Measurements from ENCODE around the gene NAT8L. TPM values are rescaled to one million over a fixed set of nuclear protein-coding genes. Genes with fewer than 3 reads are reported as not detected.
"Not testable (repeated sequence)": the region's sequence is repeated elsewhere in the genome, so short reads cannot be mapped to it uniquely, and the experiment has no call there.

The NAT8L gene
- total and polyA plus RNA-seq, 2 experiments from 2014 or later: 1.5 to 2.7 TPM

DNA sequence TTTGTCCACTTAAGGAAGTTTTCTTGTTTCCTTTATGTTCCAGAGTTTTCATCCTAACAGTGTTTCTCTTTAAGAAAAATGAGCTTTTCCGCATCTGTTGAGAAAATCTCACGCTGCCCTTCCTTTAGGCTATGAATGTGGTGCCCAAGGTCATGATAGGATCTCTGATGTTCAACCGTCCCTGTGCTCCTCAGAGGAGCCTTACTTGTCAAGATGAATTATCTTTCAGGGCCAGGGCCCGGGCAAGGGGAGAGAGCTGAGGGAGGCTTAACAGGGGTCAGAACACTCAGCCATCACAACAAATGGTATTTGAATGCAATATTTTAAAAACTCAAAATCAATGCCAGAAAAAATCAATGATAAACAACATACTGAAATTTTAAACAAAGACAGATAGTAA, 44.1 kb upstream of the NAT8L start:
- H3K4me2 ChIP-seq: no peak overlapping the region
- H3K4me3 ChIP-seq: no peak overlapping the region
- H3K36me3 ChIP-seq (replicated peaks; ENCODE audit: insufficient read depth, low read depth): no peaks in the 10 kb centered on the region
- 71% methylated on average over 4 of the region's 4 CpGs for WGBS (ENCODE audit: low lambda C conversion rate, missing lambda C conversion rate)
- no peaks in the 10 kb centered on the region for H3K9me3 ChIP-seq (ENCODE audit: low read depth)
- no peak overlapping the region for H2AFZ ChIP-seq
- peaks cover 6% of the 10 kb centered on the region for H3K4me1 ChIP-seq (ENCODE audit: insufficient read depth)
- H3K79me2 ChIP-seq: no peaks in the 10 kb centered on the region
- H3K9me2 ChIP-seq (replicated peaks; ENCODE audit: insufficient read depth): no peaks in the 10 kb centered on the region
- no peaks in the 10 kb centered on the region for H4K20me1 ChIP-seq (ENCODE audit: insufficient read depth, poor library complexity, severe bottlenecking)
- H3K27ac ChIP-seq: no peak overlapping the region
- no peak for DNase-seq (ENCODE audit: low spot score)
- no peaks in the 10 kb centered on the region for H3K27me3 ChIP-seq
- TF ChIP-seq, protein P1, sequence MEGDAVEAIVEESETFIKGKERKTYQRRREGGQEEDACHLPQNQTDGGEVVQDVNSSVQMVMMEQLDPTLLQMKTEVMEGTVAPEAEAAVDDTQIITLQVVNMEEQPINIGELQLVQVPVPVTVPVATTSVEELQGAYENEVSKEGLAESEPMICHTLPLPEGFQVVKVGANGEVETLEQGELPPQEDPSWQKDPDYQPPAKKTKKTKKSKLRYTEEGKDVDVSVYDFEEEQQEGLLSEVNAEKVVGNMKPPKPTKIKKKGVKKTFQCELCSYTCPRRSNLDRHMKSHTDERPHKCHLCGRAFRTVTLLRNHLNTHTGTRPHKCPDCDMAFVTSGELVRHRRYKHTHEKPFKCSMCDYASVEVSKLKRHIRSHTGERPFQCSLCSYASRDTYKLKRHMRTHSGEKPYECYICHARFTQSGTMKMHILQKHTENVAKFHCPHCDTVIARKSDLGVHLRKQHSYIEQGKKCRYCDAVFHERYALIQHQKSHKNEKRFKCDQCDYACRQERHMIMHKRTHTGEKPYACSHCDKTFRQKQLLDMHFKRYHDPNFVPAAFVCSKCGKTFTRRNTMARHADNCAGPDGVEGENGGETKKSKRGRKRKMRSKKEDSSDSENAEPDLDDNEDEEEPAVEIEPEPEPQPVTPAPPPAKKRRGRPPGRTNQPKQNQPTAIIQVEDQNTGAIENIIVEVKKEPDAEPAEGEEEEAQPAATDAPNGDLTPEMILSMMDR (IDR thresholded peaks at IDR 0.05; ENCODE audit: poor library complexity): no peak
- no peak for TF ChIP-seq EZH2phosphoT487 (IDR thresholded peaks at IDR 0.05; ENCODE audit: low read depth, severe bottlenecking, unreplicated experiment)
- no peak for TF ChIP-seq EZH2 (IDR thresholded peaks at IDR 0.05; ENCODE audit: borderline replicate concordance)

DNA sequence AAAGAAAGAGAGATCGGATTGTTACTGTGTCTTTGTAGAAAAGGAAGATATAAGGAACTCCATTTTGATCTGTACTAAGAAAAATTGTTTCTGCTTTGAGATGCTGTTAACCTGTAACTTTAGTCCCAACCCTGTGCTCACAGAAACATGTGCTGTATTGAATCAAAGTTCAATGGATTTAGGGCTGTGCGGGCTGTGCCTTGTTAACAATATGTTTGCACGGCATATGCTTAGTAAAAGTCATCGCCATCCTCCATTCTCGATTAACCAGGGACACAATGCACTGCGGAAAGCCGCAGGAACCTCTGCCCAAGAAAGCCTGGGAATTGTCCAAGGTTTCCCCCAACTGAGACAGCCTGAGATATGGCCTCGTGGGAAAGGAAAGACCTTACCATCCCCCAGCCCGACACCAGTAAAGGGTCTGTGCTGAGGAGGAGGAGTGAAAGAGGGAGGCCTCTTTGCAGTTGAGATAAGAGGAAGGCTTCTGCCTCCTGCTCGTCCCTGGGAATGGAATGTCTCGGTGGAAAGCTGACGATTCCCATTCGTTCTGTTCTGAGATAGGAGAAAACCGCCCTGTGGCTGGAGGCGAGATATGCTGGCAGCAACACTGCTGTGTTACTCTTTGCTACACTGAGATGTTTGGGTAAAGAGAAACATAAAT, 37.6 kb upstream of the NAT8L start:
- DNase-seq (ENCODE audit: low spot score): peak; percentile 62
- peak overlapping the region; percentile 89 for H3K27ac ChIP-seq
- not testable (repeated sequence) for H3K9me2 ChIP-seq (replicated peaks; ENCODE audit: insufficient read depth); H3K9me3 ChIP-seq (ENCODE audit: low read depth); H3K79me2 ChIP-seq; H3K36me3 ChIP-seq (replicated peaks; ENCODE audit: insufficient read depth, low read depth); H4K20me1 ChIP-seq (ENCODE audit: insufficient read depth, poor library complexity, severe bottlenecking); H3K27me3 ChIP-seq; H3K4me3 ChIP-seq
- peak overlapping the region; percentile 38 for H2AFZ ChIP-seq
- peak overlapping the region; percentile 68 for H3K4me2 ChIP-seq
- H3K4me1 ChIP-seq (ENCODE audit: insufficient read depth): peaks cover 14% of the 10 kb centered on the region
- 10% methylated on average over 15 of the region's 15 CpGs for WGBS (ENCODE audit: low lambda C conversion rate, missing lambda C conversion rate)

DNA sequence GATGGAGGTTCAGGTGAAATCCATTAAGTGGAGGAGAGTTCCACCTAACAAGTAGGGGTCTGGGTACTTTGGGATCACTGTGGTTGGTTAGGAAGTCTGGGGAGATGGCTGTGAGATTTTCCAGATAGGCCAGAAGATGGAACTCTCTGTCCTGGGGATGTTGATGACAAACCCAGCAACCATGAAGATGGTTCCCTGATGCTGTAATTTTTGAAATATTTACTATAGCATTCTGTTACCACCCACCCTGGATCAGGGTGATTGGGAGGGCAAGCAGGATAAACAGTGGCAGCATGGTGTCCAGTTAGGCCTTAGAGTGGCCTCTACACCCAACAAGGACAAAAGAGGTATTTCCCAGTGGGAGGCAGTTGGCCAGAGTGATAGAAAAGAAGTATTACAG, 34.4 kb upstream of the NAT8L start:
- Histone ChIP-seq H3K4me3 (no peak overlapping the region), H3K27me3 (no peaks in the 10 kb centered on the region), H3K4me2 (no peak overlapping the region), H2AFZ (no peak overlapping the region), H3K36me3 (replicated peaks; ENCODE audit: insufficient read depth, low read depth) (no peaks in the 10 kb centered on the region), H3K9me2 (replicated peaks; ENCODE audit: insufficient read depth) (no peaks in the 10 kb centered on the region), H3K79me2 (no peaks in the 10 kb centered on the region), H3K9me3 (ENCODE audit: low read depth) (no peaks in the 10 kb centered on the region), H4K20me1 (ENCODE audit: insufficient read depth, poor library complexity, severe bottlenecking) (no peaks in the 10 kb centered on the region), H3K4me1 (ENCODE audit: insufficient read depth) (peaks cover 14% of the 10 kb centered on the region), H3K27ac (no peak overlapping the region)
- no peak for DNase-seq (ENCODE audit: low spot score)
- TF ChIP-seq, protein P1 (IDR thresholded peaks at IDR 0.05; ENCODE audit: poor library complexity): no peak
- TF ChIP-seq EZH2 (IDR thresholded peaks at IDR 0.05; ENCODE audit: borderline replicate concordance): no peak

DNA sequence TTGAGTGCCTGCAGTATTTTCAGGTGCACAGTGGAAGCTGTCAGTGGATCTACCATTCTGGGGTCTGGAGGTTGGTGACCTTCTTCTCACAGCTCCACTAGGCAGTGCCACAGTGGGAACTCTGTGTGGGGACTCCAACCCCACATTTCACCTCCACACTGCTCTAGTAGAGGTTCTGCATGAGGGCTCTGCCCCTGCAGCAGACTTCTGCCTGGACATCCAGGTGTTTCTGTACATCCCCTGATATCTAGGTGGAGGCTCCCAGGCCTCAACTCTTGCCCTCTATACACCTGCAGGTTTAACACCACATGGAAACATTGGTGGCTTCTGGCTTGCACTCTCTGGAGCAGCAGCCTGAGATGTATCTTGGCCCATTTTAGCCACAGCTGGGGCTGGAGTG, 33.3 kb upstream of the NAT8L start:
- Histone ChIP-seq H4K20me1 (ENCODE audit: insufficient read depth, poor library complexity, severe bottlenecking) (no peaks in the 10 kb centered on the region), H3K79me2 (no peaks in the 10 kb centered on the region), H3K9me2 (replicated peaks; ENCODE audit: insufficient read depth) (no peaks in the 10 kb centered on the region), H3K4me2 (no peak overlapping the region), H3K27me3 (no peaks in the 10 kb centered on the region), H3K4me3 (no peak overlapping the region), H3K4me1 (ENCODE audit: insufficient read depth) (peaks cover 13% of the 10 kb centered on the region), H3K36me3 (replicated peaks; ENCODE audit: insufficient read depth, low read depth) (no peaks in the 10 kb centered on the region), H3K27ac (no peak overlapping the region), H2AFZ (no peak overlapping the region), H3K9me3 (ENCODE audit: low read depth) (no peaks in the 10 kb centered on the region)
- TF ChIP-seq EZH2phosphoT487 (IDR thresholded peaks at IDR 0.05; ENCODE audit: low read depth, severe bottlenecking, unreplicated experiment) (no peak), EZH2 (IDR thresholded peaks at IDR 0.05; ENCODE audit: borderline replicate concordance) (no peak)
- TF ChIP-seq, protein P1 (IDR thresholded peaks at IDR 0.05; ENCODE audit: poor library complexity): no peak
- no peak for DNase-seq (ENCODE audit: low spot score)

DNA sequence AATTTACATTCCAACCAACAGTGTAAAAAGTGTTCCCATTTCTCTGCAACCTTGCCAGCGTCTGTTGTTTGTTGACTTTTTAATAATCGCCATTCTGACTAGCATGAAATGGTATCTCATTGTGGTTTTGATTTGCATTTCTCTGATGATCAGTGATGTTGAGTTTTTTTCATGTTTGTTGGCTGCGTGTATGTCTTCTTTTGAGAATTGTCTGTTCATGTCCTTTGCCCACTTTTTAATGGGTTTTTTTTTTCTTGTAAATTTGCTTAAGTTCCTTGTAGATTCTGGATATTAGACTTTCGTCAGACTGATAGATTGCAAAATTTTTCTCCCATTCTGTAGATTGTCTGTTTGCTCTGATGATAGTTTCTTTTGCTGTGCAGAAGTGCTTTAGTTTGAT, 32.0 kb upstream of the NAT8L start:
- H3K36me3 ChIP-seq (replicated peaks; ENCODE audit: insufficient read depth, low read depth); H3K27me3 ChIP-seq; H3K4me3 ChIP-seq; H3K9me2 ChIP-seq (replicated peaks; ENCODE audit: insufficient read depth); H4K20me1 ChIP-seq (ENCODE audit: insufficient read depth, poor library complexity, severe bottlenecking); H2AFZ ChIP-seq; H3K79me2 ChIP-seq; H3K9me3 ChIP-seq (ENCODE audit: low read depth); H3K4me2 ChIP-seq; DNase-seq (ENCODE audit: low spot score); H3K27ac ChIP-seq; H3K4me1 ChIP-seq (ENCODE audit: insufficient read depth): not testable (repeated sequence)
- WGBS (ENCODE audit: low lambda C conversion rate, missing lambda C conversion rate): 85% methylated on average over 4 of the region's 4 CpGs

DNA sequence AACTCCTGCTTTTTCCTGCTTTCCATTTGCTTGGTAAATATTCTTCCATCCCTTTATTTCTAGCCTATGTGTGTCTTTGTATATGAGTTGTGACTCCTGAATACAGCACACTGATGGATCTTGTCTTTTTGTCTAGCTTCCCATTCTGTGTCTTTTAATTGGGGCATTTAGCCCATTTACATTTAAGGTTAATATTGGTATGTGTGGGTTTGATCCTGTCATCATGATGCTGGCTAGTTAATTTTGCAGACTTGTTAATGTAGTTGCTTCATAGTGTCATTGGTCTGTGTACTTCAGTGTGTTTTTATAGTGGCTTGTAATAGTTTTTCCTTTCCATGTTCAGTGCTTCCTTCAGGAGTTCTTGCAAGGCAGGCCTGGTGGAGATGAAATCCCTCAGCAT, 28.0 kb upstream of the NAT8L start:
- not testable (repeated sequence) for H4K20me1 ChIP-seq (ENCODE audit: insufficient read depth, poor library complexity, severe bottlenecking); H2AFZ ChIP-seq; H3K4me3 ChIP-seq; H3K9me2 ChIP-seq (replicated peaks; ENCODE audit: insufficient read depth); H3K79me2 ChIP-seq; H3K4me1 ChIP-seq (ENCODE audit: insufficient read depth); H3K4me2 ChIP-seq; H3K27me3 ChIP-seq; H3K36me3 ChIP-seq (replicated peaks; ENCODE audit: insufficient read depth, low read depth); DNase-seq (ENCODE audit: low spot score); H3K27ac ChIP-seq; H3K9me3 ChIP-seq (ENCODE audit: low read depth)
